H1 (cell line): ENCODE results near the gene RNF144A. TPM values are rescaled to one million over a fixed set of nuclear protein-coding genes. Genes with fewer than 3 reads are reported as not detected.

Source experiments
- GTF2F1 ChIP-seq: IDR thresholded peaks from 2 replicates; pipeline ENCODE4 v1.6.1; 2012; ENCODE audit warnings: low read depth, low read length, improper control_type of control experiment, borderline replicate concordance
- POU5F1 ChIP-seq: IDR thresholded peaks from 2 replicates; pipeline ENCODE4 v1.6.1; 2011; ENCODE audit warnings: low read depth, mild to moderate bottlenecking, low read length, moderate library complexity
- SAP30 ChIP-seq: fragments of 300-600 bp; sonication (generic); IDR thresholded peaks from 2 replicates; pipeline ENCODE4 v1.7.1; 2012; ENCODE audit warnings: low read length, moderate library complexity, mild to moderate bottlenecking, inconsistent platforms; ENCODE audit not compliant: insufficient read depth, insufficient replicate concordance
- SP1 ChIP-seq: IDR thresholded peaks from 2 replicates; pipeline ENCODE4 v1.6.1; 2011; ENCODE audit warnings: low read depth, low read length
- SP2 ChIP-seq: IDR thresholded peaks from 2 replicates; pipeline ENCODE4 v1.6.1; 2012; ENCODE audit warnings: mild to moderate bottlenecking, low read length, inconsistent platforms
- polyA plus RNA-seq, 7 experiments: library from polyadenylated mRNA; depleted of rRNA in 3 of 7; stranded (reverse) in 5 of 7; unstranded in 2 of 7; fragments of >200 nt in 5 of 7; fragments of 200-250 nt in 2 of 7; gene quantifications; 1 replicate in 5 of 7; 2 replicates in 1 of 7; 4 replicates in 1 of 7; pipeline versions ENCODE4 v1.2.1 to v1.2.3, GENCODE V29; 2011 to 2013; ENCODE audit warnings: missing spikeins in 2 of 7, mixed read lengths in 2 of 7
- total RNA-seq: library from RNA; stranded (reverse); fragmentation: NEBNext Ultra II Directional; extraction: Animal tissue kit (Norgen Biotek cat#: 25700); gene quantifications from 2 replicates; pipeline ENCODE4 v1.2.1, GENCODE V29; 2021

RNF144A gene
- total and polyA plus RNA-seq, 2 of the 8 experiments (the other 6 are each of a cell fraction or from before 2014, with no cell fraction given), result 14.0 to 15.0 TPM

DNA sequence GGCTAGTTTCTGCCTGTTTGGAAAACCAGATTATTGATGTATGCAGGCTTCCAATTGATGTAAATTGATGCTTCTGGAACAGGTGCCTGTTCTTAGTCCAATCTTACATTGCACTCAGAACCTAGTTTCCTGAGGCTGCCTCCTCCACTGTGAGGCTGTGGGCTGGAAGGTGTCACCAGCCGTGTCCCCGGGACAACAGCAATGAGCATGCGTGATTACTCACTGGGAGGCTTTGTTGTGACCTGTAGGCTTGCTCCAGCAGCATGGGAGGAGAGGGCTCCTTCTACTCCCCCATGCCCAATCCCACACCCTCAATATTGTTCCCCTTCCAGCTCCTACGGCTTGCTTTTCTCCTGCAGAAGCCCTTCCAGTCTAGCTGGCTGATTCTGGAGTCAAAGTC lies 28.5 kb upstream of the RNF144A start (continued):
- TF ChIP-seq SP2 (no peak), GTF2F1 (no peak), POU5F1 (no peak), SAP30 (no peak), SP1 (no peak)
